HL-60 (cell line): ENCODE results near the gene TJP1.

ENCODE experiments used
- DNase-seq, 2 experiments: peaks; one replicate each; pipeline ENCODE4 v3.0.0-alpha.2; 2010 to 2020; ENCODE audit warnings: low read depth in 1 of 2, low spot score in 1 of 2
- H3K27ac ChIP-seq: fragments of 250-450 bp; sonication (Bioruptor Pico); replicated peaks from 2 replicates; pipeline ENCODE4 v1.5.1; 2020; ENCODE audit warnings: mild to moderate bottlenecking, moderate library complexity
- H3K27me3 ChIP-seq: fragments of 250-450 bp; sonication (Bioruptor Pico); 2 replicates; pipeline ENCODE4 v1.5.1; 2021; ENCODE audit warnings: mild to moderate bottlenecking, moderate library complexity; ENCODE audit not compliant: insufficient read depth, poor library complexity, severe bottlenecking
- H3K4me3 ChIP-seq: replicated peaks from 2 replicates; pipeline ENCODE4 v1.5.1; 2011; ENCODE audit warnings: mild to moderate bottlenecking, control low read depth, low read length; ENCODE audit not compliant: insufficient read depth
- GABPA ChIP-seq: IDR thresholded peaks from 2 replicates; pipeline ENCODE4 v1.6.1; 2012; ENCODE audit warnings: low read depth
- POLR2AphosphoS5 ChIP-seq: IDR thresholded peaks from 2 replicates; pipeline ENCODE4 v1.6.1; 2012; ENCODE audit warnings: low read depth
- SPI1 ChIP-seq: IDR thresholded peaks from 2 replicates; pipeline ENCODE4 v1.6.1; 2012; ENCODE audit warnings: low read depth, mild to moderate bottlenecking, borderline replicate concordance
- TF ChIP-seq, protein P1 (sequence below): IDR thresholded peaks from one replicate; pipeline ENCODE4 v1.5.1; 2011; ENCODE audit warnings: low read length, control low read depth, inconsistent platforms; ENCODE audit not compliant: insufficient read depth
- TF ChIP-seq, protein P2 (sequence below): IDR thresholded peaks from 2 replicates; pipeline ENCODE4 v1.6.1; 2012; ENCODE audit warnings: low read depth; ENCODE audit not compliant: insufficient replicate concordance

TJP1 gene

DNA sequence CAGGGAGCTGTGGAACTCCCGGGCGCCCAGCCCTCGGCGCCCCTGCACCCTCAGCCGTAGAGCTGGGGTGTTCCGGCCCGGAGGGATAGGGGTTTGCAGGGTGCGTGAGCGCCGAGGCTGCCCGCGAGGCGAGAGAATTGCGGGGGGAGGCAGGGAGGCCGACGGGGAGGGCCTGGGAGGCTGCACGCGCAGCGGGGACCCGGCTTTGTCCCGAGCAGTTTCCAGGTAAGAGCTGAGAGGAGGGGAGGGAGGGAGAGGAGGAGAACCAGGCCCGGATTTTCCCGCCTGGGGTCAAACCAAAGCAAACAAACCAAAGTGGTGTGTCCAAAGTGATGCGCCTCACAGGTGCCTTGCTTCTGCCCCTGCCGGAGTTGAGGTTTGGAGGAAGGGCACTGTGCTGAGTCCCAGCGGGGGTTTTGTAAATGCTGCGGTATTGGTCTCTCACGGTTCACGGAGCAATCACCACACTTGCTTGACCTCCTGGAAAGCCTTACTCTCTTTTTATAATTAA lies 146.4 kb downstream of the TJP1 start:
- peaks cover 7% of the 10 kb centered on the region for H3K27me3 ChIP-seq
- H3K27ac ChIP-seq: no peak overlapping the region
- no peak for DNase-seq
- no peak overlapping the region for H3K4me3 ChIP-seq
- TF ChIP-seq, protein P1, sequence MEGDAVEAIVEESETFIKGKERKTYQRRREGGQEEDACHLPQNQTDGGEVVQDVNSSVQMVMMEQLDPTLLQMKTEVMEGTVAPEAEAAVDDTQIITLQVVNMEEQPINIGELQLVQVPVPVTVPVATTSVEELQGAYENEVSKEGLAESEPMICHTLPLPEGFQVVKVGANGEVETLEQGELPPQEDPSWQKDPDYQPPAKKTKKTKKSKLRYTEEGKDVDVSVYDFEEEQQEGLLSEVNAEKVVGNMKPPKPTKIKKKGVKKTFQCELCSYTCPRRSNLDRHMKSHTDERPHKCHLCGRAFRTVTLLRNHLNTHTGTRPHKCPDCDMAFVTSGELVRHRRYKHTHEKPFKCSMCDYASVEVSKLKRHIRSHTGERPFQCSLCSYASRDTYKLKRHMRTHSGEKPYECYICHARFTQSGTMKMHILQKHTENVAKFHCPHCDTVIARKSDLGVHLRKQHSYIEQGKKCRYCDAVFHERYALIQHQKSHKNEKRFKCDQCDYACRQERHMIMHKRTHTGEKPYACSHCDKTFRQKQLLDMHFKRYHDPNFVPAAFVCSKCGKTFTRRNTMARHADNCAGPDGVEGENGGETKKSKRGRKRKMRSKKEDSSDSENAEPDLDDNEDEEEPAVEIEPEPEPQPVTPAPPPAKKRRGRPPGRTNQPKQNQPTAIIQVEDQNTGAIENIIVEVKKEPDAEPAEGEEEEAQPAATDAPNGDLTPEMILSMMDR: no peak
- TF ChIP-seq SPI1: no peak
- TF ChIP-seq GABPA: no peak
- TF ChIP-seq, protein P2, sequence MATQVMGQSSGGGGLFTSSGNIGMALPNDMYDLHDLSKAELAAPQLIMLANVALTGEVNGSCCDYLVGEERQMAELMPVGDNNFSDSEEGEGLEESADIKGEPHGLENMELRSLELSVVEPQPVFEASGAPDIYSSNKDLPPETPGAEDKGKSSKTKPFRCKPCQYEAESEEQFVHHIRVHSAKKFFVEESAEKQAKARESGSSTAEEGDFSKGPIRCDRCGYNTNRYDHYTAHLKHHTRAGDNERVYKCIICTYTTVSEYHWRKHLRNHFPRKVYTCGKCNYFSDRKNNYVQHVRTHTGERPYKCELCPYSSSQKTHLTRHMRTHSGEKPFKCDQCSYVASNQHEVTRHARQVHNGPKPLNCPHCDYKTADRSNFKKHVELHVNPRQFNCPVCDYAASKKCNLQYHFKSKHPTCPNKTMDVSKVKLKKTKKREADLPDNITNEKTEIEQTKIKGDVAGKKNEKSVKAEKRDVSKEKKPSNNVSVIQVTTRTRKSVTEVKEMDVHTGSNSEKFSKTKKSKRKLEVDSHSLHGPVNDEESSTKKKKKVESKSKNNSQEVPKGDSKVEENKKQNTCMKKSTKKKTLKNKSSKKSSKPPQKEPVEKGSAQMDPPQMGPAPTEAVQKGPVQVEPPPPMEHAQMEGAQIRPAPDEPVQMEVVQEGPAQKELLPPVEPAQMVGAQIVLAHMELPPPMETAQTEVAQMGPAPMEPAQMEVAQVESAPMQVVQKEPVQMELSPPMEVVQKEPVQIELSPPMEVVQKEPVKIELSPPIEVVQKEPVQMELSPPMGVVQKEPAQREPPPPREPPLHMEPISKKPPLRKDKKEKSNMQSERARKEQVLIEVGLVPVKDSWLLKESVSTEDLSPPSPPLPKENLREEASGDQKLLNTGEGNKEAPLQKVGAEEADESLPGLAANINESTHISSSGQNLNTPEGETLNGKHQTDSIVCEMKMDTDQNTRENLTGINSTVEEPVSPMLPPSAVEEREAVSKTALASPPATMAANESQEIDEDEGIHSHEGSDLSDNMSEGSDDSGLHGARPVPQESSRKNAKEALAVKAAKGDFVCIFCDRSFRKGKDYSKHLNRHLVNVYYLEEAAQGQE: no peak
- TF ChIP-seq POLR2AphosphoS5: no peak

DNA sequence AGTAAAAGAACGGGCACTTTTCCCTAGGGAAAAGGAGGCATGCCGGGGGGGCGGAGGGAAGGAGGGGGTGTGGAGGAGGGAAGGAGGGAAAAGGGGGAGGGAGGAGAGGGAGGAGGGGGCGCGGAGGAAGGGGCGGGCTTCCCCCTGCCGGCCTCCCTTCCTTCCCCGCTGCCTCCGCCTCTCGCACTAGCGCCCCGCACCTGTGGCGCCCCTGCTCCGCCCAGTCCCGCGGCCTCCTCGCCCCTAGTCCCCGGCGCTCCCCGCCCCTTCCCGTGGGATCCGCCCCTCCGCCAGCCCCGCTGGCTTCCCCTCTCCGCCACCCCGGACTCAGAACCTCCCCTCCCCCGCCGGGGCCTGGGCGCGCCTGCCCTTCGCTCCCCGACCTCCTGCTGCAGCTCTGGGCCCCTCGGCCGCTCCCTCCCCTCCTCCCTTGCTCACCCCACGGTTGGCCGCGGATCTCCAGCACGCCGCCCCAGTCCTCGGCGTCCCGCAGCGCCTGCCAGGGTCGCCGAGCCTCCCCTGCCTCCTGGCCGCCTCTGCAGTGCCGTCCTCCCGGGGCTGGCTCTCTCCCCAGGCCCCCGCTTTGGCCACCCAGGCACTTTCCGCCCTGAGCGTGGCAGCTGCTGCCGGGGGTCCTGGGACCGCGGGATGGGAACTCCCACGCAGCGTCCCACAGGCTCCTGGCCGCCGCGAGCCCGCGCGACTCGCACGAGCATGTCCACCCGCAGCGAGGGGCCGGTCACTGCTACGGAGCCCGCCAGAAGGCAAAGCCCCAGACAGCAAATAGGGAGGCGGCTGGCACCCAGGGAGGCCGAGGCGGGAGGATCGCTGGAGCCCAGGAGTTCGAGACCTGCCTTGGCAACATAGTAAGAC lies 147.4 kb downstream of the TJP1 start:
- TF ChIP-seq GABPA (no peak), SPI1 (no peak), POLR2AphosphoS5 (no peak)
- TF ChIP-seq, protein P1: no peak
- TF ChIP-seq, protein P2: no peak
- DNase-seq: no peak
- Histone ChIP-seq H3K4me3 (no peak overlapping the region), H3K27ac (no peak overlapping the region), H3K27me3 (peaks cover 7% of the 10 kb centered on the region)

DNA sequence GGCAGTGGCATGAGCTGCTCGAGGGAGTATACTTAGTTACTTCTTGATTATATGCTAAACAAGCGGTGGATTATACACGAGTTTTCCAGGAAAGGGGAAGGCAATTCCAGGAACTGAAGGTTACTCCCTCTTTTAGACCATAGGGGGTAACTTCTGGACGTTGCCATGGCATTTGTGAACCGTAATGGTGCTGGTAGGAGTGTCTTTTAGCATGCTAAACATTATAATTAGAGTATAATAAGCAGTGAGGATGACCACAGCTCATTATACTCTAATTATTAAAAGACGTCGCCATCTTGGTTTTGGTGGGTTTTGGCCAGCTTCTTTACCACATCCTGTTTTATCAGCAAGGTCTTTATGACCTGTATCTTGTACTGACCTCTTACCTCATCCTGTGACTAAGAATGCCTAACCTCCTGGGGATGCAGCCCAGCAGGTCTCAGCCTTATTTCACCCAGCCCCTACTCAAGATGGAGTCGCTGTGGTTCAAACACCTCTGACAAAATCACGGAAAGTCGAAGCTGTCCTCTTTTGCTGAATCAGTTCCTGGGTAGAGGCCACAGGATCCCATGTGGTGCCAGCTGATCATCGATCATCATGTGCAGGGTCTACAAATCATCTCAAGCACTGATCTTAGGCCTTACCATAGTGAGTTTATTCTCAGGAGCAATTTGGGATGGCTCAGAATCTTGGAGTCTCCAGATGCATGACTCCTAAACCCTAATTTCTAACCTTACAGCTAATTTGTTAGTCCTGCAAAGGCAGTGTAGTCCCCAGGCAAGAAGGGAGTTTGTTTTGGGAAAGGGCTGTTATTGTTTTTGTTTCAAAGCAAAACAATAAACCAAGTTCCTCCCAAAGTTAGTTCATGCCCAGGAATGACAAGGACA lies 149.1 kb downstream of the TJP1 start:
- Histone ChIP-seq H3K4me3 (no peak overlapping the region), H3K27me3 (peaks cover 7% of the 10 kb centered on the region), H3K27ac (no peak overlapping the region)
- TF ChIP-seq, protein P1: no peak
- TF ChIP-seq SPI1: no peak
- no peak for TF ChIP-seq GABPA
- no peak for TF ChIP-seq POLR2AphosphoS5
- TF ChIP-seq, protein P2: no peak
- no peak for DNase-seq
